Kidney epithelial cell (primary cell): ENCODE measurements around the gene WFDC10A. TPM values are rescaled to one million over a fixed set of nuclear protein-coding genes. Genes with fewer than 3 reads are reported as not detected.
"Not testable (repeated sequence)": the region's sequence is repeated elsewhere in the genome, so short reads cannot be mapped to it uniquely, and the experiment has no call there.

ENCODE experiments used
- DNase-seq: peaks from one replicate; pipeline ENCODE4 v3.0.0-alpha.2; 2010; ENCODE audit warnings: low read depth
- H3K27me3 ChIP-seq: 2 replicates; pipeline ENCODE4 v1.6.0; 2011; ENCODE audit warnings: low read length; ENCODE audit not compliant: control insufficient read depth, insufficient read depth
- H3K36me3 ChIP-seq: 2 replicates; pipeline ENCODE4 v1.5.1; 2011; ENCODE audit warnings: low read length; ENCODE audit not compliant: control insufficient read depth, insufficient read depth
- H3K4me3 ChIP-seq: 2 replicates; pipeline ENCODE4 v1.5.1; 2011; ENCODE audit warnings: low read depth, mild to moderate bottlenecking, control low read depth, low read length
- CTCF ChIP-seq: IDR thresholded peaks from 2 replicates; pipeline ENCODE4 v1.5.1; 2011; ENCODE audit warnings: mild to moderate bottlenecking, moderate library complexity, low read length, control low read depth, inconsistent platforms; ENCODE audit not compliant: insufficient read depth, poor library complexity, severe bottlenecking
- total RNA-seq: library from RNA; depleted of rRNA; stranded (reverse); fragments of >200 nt; gene quantifications from 2 replicates; pipeline ENCODE4 v1.2.3, GENCODE V29; 2015

The WFDC10A gene
- total RNA-seq, 1 donor from 2014 or later: not detected

- no peak for TF ChIP-seq CTCF
- no peak for DNase-seq
- no peak overlapping the region for H3K4me3 ChIP-seq
- H3K27me3 ChIP-seq: no peaks in the 10 kb centered on the region
- H3K36me3 ChIP-seq: no peaks in the 10 kb centered on the region
These were observed 10.1 kb downstream of the WFDC10A start for GRCh38 chr20:45639687-45640086.

DNA sequence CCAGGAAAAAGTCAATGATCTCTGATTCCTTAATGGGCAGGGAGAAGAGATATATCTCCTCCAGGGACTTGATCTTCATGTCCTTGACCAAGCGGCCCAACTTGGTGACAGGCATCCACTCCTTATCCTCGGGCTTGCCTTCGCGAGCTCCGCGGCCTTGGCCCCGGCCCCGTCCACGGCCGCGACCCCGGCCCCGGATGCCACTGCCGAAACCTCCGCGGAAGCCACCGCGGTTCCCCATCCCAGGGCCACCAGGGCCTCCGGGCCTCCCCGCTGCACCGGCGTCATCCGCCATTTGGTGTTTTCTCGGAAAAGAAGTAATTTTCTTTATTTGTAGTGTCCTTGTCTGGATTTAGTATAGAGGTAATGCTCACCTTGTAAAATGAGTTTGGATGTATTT lies 11.5 kb downstream of the WFDC10A start:
- H3K4me3 ChIP-seq, H3K36me3 ChIP-seq, DNase-seq, H3K27me3 ChIP-seq: not testable (repeated sequence)

- not testable (repeated sequence) for H3K4me3 ChIP-seq, H3K27me3 ChIP-seq, DNase-seq, H3K36me3 ChIP-seq
These were observed 16.3 kb downstream of the WFDC10A start for GRCh38 chr20:45645869-45646268.

GRCh38 chr20:45646875-45647274 lies 17.3 kb downstream of the WFDC10A start:
- no peak overlapping the region for H3K4me3 ChIP-seq
- no peak for DNase-seq
- no peak for TF ChIP-seq CTCF
- no peaks in the 10 kb centered on the region for H3K36me3 ChIP-seq
- H3K27me3 ChIP-seq: no peaks in the 10 kb centered on the region

- no peak for TF ChIP-seq CTCF
- H3K4me3 ChIP-seq: no peak overlapping the region
- H3K27me3 ChIP-seq: no peaks in the 10 kb centered on the region
- H3K36me3 ChIP-seq: no peaks in the 10 kb centered on the region
- DNase-seq: no peak
These were observed 18.0 kb downstream of the WFDC10A start for GRCh38 chr20:45647441-45648050.

- no peak for TF ChIP-seq CTCF
- Histone ChIP-seq H3K27me3 (no peaks in the 10 kb centered on the region), H3K36me3 (no peaks in the 10 kb centered on the region), H3K4me3 (no peak overlapping the region)
- no peak for DNase-seq
These were observed 19.8 kb downstream of the WFDC10A start for GRCh38 chr20:45649312-45649863.

- not testable (repeated sequence) for H3K27me3 ChIP-seq, H3K36me3 ChIP-seq, H3K4me3 ChIP-seq, DNase-seq
These were observed 22.2 kb downstream of the WFDC10A start for GRCh38 chr20:45651726-45652125.

GRCh38 chr20:45657038-45657437 lies 27.5 kb downstream of the WFDC10A start:
- DNase-seq, H3K4me3 ChIP-seq, H3K27me3 ChIP-seq, H3K36me3 ChIP-seq: not testable (repeated sequence)
